GM12873 (cell line): ENCODE data around the gene CORO7.

Experiments
- TF ChIP-seq, protein P1 (sequence below): IDR thresholded peaks from 2 replicates; pipeline ENCODE4 v1.5.1; 2012; ENCODE audit warnings: low read depth, mild to moderate bottlenecking, moderate library complexity, low read length, control low read depth; ENCODE audit not compliant: insufficient read depth; ENCODE audit errors: missing control alignments

CORO7 gene

DNA sequence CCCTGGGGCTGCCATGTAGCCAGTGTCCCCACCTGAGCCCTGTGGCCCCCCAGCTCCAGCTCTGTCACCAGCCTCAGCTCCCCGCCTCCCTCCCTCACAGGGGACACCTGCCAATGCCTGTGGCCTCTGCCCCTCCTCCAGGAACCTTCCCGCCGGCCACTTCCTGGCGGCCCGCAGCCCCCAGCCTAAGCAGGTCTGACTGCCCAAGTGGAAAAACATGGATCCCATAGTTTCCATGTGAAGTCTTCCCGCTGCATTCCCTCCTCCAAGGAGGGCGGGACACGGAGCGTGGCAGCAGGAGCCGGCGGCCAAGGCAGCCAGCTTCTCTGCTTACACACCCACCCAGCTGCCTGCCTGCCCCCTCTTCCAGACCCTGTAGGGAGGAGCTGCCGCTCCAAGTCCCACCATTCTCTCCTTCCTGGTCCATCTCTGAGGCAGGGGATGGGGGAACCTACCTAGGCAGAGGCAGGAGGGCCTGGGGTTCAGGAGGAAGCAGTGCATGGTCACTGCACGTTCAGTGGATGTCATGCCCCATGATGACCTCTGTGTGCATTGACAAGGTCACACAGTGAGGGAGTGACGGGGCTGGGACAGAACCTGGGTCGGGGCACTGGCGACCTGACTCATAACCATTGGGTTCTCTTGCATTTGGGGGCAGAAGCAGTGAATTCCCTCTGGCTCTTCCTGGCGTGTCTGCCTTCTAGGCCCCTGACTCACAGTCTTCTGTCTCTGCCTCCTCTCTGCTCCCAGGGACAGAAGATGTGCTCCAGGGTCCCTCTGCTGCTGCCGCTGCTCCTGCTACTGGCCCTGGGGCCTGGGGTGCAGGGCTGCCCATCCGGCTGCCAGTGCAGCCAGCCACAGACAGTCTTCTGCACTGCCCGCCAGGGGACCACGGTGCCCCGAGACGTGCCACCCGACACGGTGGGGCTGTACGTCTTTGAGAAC, 36.0 kb downstream of the CORO7 start:
- TF ChIP-seq, protein P1, sequence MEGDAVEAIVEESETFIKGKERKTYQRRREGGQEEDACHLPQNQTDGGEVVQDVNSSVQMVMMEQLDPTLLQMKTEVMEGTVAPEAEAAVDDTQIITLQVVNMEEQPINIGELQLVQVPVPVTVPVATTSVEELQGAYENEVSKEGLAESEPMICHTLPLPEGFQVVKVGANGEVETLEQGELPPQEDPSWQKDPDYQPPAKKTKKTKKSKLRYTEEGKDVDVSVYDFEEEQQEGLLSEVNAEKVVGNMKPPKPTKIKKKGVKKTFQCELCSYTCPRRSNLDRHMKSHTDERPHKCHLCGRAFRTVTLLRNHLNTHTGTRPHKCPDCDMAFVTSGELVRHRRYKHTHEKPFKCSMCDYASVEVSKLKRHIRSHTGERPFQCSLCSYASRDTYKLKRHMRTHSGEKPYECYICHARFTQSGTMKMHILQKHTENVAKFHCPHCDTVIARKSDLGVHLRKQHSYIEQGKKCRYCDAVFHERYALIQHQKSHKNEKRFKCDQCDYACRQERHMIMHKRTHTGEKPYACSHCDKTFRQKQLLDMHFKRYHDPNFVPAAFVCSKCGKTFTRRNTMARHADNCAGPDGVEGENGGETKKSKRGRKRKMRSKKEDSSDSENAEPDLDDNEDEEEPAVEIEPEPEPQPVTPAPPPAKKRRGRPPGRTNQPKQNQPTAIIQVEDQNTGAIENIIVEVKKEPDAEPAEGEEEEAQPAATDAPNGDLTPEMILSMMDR, result no peak

DNA sequence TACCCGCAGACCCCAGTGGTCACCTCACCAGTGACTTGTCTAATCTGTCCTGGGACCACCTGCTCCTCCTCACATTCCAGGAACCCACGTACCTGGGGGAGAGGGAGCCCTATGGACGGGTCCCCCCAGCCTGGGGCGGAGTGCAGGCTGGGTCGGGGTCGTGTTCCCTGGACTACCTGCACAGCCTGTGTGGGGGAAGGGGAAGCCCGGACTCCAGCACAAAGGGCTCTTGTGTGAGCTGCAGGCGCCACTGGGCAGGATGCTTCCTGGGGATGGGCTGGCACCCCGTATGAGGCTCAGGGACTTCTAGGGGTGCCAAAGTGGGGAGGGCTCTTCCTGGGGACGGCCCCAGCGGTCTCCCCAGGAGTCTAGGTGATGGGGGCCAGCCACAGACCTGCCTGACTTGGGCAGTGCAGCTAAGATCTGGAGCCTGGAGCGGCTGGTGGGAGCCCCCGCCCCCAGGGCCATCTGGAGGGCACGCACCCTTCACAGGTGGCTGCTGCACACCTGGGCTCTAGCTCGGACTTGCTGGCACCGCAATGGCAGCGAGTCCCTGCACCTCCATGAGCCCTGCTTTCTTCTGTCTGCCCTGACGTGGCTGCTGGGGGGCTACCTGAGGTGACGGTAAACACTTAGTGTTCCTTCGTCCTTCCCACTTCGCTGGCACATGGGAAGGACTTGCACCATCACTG, 37.3 kb downstream of the CORO7 start:
- TF ChIP-seq, protein P1, result no peak

DNA sequence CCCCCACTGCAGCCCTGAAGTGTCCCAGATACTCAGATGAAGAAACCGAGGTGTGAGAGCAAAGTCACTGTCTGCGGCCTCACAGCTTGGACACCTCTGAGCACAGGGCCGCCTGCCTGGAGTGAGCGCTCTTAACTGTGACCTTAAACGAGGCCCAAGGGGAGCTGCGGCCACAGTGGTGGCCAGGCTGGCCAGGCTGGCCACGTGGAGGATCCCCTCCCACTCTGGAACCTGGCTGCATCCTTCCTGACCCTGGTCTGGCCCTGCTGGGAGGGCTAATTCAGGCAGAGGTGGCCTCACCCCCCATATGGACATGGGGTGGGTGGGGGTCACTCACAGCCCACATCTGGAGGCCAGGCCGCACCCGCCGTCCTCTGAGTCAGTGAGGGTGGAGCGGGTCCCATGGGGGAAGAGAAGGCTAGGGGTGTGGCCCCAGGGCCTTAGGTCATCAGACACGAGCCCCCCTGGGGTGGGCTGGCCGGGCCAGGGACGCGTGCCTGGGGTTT, 38.2 kb downstream of the CORO7 start:
- TF ChIP-seq, protein P1, result no peak

DNA sequence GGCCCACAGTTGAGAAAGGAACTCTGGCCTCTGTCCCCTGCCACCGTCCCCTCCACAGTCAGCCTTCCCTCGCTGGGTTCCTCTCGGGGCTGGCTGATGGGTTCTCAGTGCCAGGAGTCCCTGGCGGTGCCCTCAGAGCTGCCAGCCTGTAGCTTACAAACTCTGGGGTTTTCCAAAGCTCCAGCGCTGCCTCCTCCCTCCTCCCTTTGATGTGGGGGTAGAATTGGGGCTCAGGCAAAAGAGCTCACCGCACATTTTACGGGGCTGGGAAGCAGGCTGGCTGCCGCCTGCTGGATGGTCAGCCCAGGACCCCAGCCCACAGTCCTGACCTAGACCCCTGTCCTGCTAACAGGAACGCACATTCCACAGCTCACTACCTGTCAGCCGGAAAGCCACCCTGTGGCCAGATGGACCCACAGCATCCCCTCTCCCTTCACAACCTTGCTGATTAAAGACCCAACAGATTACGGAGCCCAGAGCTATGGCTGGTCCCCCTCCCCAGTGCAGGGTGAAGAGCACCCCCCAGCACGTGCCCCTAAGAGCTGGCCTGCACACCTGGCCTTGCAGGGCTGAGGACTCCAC, 38.7 kb downstream of the CORO7 start:
- TF ChIP-seq, protein P1, result peak; percentile 11

DNA sequence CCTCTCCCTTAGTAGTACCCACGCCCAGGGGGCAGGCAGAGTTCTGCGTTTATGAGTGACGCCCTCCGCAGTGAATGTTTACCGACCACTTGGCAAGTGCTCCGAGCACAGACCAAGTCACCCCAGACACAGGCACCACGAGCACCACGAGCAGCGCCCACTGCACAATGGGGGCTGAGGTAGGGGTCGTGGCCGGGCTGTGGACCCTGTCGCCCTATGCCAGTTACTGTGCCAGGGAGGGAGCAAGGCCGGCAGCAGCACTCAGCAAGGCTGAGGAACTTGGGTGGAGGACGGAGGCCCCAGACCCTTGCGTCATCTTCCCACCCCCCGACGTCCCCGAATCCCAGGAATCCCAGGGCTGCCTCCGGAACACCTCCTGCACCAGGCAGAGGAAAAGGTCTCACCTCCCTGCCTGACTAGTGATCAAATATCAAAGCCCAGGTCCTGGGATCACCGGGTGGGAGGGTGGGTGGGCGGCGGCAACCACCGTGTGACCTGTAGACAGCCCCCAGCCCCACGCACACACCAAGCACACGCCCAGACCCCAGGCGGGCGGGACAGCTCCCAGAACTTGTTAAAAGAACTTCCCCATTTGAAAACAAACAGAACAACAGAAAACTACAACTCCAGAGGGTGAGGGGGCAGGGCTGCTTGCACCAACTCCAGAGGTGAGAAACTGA, 39.4 kb downstream of the CORO7 start:
- TF ChIP-seq, protein P1, result no peak

DNA sequence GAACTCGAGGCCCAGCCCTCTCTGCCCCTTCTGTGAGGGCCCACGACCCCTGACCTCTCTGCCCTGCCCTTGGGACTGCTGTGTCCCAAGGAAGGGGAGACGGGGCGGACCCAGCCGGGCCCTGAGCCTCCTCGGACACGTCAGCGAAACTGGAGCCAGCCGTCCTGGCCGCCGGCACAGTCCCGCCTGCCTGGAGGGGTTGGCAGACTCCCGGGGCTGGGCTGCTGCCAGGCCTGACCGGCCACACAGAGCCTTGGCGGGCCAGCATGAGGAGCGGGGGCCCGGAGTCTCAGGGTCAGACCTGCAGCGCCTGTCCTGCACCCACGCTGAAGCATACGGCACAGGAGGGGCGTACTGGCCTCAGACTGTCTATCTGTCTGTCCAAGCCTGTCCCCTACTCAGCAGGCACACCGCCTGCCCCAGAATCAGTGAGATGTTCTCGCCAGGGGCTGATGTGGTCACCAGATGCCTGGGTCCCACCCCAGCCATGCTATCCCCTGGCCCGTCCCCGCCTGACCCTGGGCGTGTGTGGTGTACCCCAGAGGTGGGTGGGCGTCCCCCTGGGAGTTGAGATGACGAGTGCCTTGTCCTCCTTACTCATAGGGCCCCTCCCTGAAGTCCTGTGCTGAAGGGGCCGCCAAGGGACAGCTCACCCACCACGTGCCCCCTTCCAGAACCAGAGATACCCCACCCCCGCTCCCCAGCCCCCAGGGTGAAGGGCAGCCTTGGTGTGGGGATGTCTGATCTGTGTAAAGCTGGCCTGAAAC, 40.1 kb downstream of the CORO7 start:
- TF ChIP-seq, protein P1, result no peak
